Measurements from ENCODE around the gene SPATA6L.

The SPATA6L gene, protein sequence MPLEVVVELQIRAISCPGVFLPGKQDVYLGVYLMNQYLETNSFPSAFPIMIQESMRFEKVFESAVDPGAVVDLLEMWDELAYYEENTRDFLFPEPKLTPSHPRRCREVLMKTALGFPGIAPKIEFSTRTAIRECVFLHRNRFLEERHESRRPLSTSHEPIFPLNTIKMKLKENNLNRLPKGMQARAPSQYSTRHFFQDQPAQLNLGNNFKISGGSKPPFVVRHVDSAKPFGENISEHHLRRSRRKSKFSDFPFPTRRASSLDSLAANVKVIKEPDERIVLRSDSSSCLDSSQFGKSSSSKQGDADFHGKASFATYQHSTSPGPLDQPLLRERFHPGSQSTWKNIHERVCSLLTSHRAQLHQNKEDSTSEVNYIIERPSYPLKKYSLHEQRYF

GRCh38 chr9:4666042-4666699 is at the start of gene SPATA6L:
TSS of gene SPATA6L (minus strand) at chr9:4666480. CDS start at chr9:4666250, 230 bp downstream.
- DNase-seq = peak; percentile 6 to 10

DNA sequence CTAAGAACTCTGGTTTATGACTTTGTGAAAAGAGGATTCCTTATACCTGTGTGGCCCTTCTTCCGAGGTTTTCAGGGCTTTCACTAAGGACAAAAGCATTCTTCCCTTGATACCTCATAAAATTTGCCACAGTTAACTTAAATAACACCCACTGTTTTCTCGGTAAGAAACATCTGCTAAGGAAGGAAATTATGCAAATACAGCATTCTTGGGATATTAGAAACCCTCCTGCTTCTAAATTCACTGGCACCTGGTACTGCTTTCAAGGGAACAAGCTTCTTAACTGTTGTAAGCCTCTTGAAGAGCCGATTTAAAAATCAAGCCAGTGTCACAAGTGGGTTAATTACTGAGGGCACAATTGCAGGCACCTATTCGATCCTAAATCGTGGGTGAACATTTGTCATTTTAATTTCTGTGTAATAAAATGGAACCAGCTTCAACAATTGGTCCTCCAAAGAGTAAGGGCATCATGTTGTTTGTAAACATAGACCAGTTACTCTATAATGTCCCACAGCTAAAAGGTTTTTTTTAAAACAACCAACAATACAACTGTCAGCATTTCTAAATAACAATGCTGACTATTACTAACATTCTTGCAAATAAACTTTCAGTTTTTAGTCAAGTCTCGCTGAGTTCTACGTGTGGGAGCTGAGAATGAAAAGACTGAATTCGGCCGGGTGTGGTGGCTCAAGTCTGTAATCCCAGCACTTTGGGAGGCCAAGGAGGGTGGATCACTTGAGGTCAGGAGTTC is 48.2 kb upstream of the SPATA6L start:
- no peak for DNase-seq

DNA sequence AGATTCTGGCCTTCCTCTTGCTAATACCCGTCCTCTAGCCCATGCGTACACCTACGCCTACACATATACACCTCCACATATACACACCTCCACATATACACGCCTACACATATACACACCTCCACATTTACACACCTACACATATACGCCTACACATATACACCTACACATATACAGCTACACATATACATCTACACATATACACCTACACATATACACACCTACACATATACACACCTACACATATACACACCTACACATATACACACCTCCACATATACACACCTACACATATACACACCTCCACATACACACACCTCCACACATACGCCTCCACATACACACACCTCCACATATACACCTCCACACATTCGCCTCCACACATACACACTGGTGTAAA is 47.6 kb upstream of the SPATA6L start:
- DNase-seq = no peak

GRCh38 chr9:4709380-4709779 is 43.1 kb upstream of the SPATA6L start:
- no peak for DNase-seq

DNA sequence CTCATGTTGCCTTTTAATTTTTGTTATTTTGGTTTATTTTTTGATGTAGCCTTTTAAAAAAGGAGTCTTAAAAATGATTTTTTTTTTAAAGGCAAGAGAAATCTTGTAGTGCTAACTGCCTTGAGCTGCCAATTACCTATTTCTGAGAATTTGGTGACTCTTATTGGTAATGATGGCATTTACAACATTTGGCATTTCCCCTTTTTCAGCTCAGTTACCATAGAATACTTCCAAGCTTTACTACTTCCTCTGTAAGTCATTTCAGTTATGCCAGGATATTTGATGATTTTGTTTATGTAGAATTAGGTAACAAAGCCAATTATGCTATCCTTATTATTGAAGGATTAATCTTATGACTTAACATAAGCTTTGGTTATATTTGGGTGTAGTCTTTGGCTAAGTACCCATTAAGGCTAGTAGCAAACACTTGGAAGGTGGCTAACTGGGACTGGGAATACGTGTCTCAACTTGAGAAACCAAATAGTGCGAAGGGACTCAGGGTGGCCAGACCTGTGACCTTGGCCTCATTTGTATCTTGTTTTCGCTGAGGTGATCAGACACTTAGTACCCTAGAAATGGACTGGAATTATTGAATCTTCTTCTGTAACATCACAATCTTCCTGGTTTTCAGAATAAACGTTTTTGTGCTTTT is 40.8 kb upstream of the SPATA6L start:
- DNase-seq = peak in 1 of 2 experiments; percentile 14

DNA sequence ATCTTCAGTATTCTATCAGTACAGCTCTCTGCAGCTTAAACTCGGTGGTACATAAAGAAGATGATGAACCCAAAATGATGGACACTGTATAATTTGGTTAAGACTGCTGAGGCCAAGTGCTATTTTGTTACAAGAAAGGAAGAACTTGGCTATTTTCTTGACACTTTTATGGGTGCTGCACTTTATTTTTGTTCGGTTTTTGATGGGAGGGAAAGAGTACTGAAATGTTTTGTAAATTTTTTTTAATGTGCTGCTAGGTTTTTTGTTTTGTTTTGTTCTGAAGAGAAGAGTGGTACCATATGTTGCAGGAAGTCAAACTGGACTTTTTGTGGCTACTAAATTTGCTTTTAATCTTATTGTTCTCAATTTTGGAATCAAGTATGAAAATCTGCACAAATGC is 39.7 kb upstream of the SPATA6L start:
- no peak for DNase-seq

DNA sequence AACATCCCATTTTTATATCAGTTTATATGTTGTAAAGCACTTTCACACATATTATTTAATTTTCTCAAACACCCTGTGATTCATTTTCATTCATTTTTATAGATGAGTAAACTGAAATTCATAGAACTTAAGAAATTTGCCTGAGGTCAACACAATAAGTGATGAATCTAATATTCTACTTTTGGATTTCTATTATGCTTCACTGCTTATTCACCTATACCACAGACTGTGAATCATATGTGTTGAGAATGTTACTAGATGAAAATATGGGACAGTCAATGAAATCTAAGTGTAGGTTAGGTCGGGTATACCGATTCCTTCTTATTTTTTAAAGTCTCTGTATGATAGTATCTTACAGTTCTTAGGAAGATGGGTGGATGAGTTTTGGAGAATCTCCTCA is 37.8 kb upstream of the SPATA6L start:
- no peak for DNase-seq

- no peak for DNase-seq
These were observed 35.2 kb upstream of the SPATA6L start for GRCh38 chr9:4701526-4701925.

- DNase-seq = no peak
These were observed 34.7 kb upstream of the SPATA6L start for GRCh38 chr9:4700932-4701331.

DNA sequence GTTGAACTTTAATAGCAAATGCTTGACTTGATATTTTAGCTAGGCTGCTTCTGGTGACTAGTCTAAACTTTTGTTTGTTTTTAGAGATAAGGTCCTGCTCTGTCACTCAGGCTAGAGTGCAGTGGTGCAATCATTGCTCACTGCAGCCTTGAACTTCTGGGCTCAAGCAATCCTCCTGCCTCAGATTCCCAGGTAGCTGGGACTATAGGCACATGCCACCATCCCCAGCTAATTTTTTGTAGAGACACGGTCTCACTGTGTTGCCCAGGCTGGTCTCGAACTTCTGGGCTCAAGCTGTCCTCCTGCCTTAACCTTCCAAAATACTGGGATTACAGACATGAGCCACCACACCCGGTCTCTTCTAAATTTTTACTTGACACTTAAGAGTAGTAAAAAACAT is 33.8 kb upstream of the SPATA6L start:
- no peak for DNase-seq

DNA sequence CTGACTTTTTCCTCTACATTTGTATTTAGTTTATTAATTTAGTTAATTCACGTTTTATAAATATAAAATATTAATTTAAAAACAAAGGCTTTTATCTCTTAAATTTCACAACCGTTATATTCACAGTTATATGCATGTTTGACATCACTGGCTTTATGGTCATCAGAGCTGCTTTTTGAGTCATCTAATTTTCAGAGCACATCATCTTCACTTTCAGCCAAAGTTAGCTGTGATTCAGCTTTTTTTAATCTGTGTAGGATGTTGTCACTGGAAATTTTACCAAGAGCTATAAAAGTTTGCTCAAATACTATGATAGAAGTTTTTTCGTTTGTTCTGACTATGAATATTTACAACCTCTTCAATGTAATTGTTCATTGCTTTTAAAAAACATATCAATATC is 25.5 kb upstream of the SPATA6L start:
- DNase-seq = no peak

DNA sequence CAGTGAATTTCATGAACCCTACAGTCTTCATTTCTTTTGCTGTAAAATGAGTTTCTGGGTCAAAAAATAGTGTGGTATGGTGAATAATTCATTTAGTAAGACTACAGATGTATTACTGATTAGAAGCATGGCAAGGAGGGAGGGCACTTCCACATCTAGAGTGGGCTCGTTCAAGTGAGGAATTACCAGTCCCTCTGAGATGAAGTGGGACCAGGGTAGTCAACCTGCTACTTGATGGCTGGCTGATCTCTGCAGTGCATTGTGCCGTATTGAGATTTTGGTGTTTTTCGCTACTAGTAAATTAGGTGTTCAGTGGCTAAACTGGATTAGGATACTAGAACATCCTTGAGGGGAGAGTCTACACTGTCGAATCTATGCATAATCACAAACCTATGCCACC is 23.9 kb upstream of the SPATA6L start:
- DNase-seq = no peak

DNA sequence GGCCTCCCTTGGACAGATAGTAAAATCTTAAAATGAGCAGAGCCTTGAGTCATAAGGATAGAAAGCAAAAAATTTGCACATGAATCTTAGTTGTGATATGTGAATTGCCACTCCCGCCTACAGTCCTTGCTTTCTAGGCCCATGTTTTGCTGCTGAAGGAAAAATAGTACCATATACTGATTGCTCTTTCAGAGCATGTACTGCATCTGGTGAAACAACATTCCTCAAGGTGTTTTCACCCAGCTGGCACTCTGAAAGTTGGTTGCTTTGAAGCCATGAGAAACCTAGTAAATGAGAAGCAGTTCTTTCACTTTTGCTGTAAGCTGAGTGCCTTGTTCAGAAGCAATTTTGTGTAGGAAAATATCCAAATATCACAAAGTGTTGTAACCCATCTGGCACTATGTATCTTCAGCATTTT is 23.4 kb upstream of the SPATA6L start:
- DNase-seq = no peak

DNA sequence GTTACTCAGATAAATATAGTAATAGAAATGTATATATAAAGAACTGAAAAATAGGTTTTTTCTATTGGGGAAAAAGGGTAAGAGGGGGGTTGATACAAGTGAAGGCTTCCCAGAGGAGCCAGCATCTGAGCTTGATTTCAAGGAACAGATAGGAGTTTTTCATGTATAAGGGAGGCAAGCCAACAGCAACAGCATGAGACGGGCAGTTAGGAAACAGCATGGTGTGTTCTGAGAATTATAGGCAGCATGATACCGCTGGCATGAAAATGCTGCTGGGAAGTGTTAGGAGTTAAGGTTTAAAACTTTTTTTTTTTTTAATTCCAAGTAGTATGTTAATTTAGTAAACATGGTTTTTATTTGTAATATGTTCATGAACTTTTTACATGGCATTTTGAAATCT is 22.7 kb upstream of the SPATA6L start:
- no peak for DNase-seq

- DNase-seq = no peak
These were observed 20.3 kb upstream of the SPATA6L start for GRCh38 chr9:4686584-4686983.

- DNase-seq = no peak
These were observed 19.8 kb upstream of the SPATA6L start for GRCh38 chr9:4686112-4686511.

- DNase-seq = no peak
These were observed 18.5 kb upstream of the SPATA6L start for GRCh38 chr9:4684820-4685219.

DNA sequence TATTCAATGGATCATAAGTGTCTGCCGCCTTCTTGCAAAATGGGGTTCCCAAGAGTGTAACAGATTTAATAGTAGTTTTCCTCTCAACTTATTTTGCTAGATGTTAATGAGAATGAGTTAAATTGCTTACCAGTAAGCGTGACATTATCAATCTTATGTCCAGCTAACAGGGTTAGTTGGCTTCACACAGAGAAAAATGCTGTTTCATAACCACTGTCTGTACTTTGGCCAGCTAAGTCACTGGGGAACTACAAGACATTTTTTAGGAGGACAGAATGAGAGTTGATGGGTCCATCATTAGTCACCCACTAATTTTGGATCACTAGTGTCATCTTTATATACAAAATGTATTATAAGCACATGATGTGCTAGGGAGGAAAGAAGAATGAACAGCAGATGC is 14.5 kb upstream of the SPATA6L start:
- no peak for DNase-seq

DNA sequence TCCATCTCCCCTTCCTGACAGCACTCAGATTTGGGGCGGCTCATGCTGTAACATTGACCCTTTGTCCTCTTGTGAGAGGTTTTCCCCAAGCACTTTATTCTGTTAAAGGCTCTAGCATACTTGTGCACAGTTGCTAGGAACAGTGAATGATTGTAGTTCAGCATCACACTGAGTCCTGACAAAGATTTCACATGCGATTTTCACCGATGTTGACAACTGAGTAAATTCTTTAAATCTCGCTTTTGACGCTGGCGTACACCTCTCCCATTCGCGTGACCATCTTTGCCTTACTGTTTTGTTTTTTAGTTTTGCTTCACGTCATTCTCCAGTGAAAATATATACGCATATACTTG is 13.9 kb upstream of the SPATA6L start:
- DNase-seq = no peak

DNA sequence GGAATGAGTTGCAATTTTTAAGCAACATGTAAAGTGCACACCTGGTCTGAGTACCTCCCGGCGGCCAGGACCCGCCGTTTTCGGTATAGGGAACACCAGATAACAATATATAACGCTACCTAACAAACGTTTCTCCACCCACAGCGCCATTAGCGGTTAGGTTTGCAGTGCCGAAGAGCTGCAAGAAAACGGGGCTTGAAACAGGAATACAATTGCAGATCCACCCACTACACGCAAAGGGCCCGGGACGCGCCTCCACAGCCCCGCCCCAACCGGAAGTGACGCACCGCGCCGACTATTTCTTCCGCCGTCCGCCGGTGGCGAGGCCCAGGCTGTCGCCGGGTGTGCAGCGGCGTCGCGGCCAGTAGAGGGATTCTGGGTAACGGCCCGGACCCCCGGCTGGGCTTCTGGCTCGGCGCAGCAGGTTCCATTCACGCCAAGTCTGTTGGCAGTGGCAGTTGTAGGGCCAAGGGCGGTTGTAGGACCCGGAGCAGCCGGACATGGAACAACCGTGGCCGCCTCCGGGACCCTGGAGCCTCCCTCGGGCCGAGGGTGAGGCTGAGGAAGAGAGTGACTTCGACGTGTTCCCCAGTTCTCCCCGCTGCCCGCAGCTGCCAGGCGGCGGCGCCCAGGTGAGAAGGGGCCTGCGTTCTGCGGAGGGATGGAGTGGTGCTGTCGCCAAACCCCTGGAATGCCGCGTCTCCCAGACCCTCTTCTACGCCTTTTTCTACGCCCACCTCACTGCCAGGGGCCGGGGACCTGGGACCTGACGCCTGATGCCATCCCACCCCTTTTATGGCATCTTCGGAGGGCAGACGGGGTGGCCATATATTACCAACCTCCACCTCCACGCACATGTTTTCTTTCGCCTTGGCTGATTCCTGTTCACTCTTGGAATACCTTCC is 13.2 kb upstream of the SPATA6L start, which contains the start of gene CDC37L1:
CDC37L1 (plus strand) TSS at position 302 of the 905 bp plus-strand sequence; CDS start at position 501, 199 bp downstream.
- peak; percentile 84 to 91 for DNase-seq

DNA sequence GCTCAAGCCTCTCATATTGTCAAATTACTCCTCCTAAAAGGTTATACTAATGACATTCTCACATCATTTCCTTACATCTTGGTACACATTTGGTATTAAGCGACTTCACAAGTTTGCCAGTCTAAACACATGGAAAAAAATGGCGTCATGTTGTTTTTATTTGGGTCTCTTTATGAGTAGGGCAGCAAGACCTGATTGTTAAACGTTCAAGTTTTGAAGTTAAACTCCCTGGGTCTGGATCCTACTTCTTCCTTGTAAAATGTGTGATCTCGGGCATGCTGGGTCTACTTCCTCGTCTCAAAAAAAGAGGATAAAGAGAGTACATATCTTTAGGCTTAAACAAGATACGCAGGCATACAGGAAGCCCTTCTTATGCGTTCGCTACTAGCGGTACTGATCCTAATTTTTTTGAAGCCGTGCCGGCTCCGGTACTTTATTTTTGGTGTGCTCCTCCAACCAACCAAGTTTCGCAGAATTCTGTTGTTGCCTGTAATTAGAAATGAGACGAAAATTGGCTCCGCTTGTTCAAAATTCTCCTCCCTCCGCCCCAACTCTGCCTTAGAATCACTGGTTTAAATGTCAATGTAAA is 12.5 kb upstream of the SPATA6L start:
- peak; percentile 19 to 45 for DNase-seq

GRCh38 chr9:4677392-4677791 is 11.1 kb upstream of the SPATA6L start:
- no peak for DNase-seq
